Measurements from ENCODE around the gene FEZ2. TPM values are rescaled to one million over a fixed set of nuclear protein-coding genes. Genes with fewer than 3 reads are reported as not detected.

The FEZ2 gene
- total and polyA plus RNA-seq, 10 of the 15 experiments (the other 5 are each of a cell fraction or from before 2014, with no cell fraction given), result 3.0 to 15.4 (median 6.6) TPM

DNA sequence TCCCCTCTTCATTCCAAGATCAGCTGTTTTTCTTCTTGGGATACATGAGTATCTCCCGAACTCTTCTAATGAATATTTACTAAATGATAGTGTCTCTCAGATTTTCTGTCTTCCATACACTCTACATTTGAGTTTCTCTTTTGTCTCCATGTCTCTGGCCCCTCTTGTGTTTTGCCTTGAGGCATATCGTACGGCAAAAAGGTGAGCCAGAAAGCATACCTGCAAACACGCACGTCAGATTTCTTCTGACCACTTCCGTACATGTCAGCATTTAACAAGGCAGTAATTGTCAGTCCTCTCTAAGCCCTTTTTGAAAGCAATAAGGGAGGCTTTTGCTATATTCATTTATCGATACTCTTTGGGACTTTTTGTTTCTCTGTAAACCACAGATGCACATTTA lies 82.4 kb downstream of the FEZ2 start:
- CTCF ChIA-PET, result no interaction called here
- no peaks in the 10 kb centered on the region for H3K9me3 ChIP-seq (replicated peaks; ENCODE audit: control insufficient read depth, insufficient read depth, low read length)
- WGBS (ENCODE audit: insufficient coverage, insufficient replicate concordance, low lambda C conversion rate, missing lambda C conversion rate), result 59% methylated on average over 7 of the region's 7 CpGs

GRCh38 chr2:36513661-36514060 lies 84.3 kb downstream of the FEZ2 start:
- DNase-seq (ENCODE audit: low read depth, low spot score) (no peak), ATAC-seq (no peak; the same call in 2 of the 3 replicates), FAIRE-seq (no peak)
- Histone ChIP-seq H2AFZ (ENCODE audit: control insufficient read depth, low read depth, low read length) (no peak overlapping the region), H3K27ac (ENCODE audit: control insufficient read depth, insufficient read depth) (no peak overlapping the region), H3K4me3 (no peak overlapping the region), H3K9ac (ENCODE audit: control insufficient read depth, insufficient read depth, low read length) (no peak overlapping the region), H3K36me3 (ENCODE audit: control insufficient read depth in 2 of 2, insufficient read depth in 2 of 2, low read length in 1 of 2) (no peaks in the 10 kb centered on the region), H3K9me3 (replicated peaks; ENCODE audit: control insufficient read depth, insufficient read depth, low read length) (no peaks in the 10 kb centered on the region), H4K20me1 (ENCODE audit: control insufficient read depth, insufficient read depth) (no peaks in the 10 kb centered on the region), H3K79me2 (ENCODE audit: control insufficient read depth, insufficient read depth, low read length) (no peaks in the 10 kb centered on the region), H3K27me3 (replicated peaks in 1 of 2; ENCODE audit: control insufficient read depth in 2 of 2, insufficient read depth in 2 of 2, low read length in 1 of 2) (no peaks in the 10 kb centered on the region), H3K4me1 (ENCODE audit: control insufficient read depth, insufficient read depth, low read length) (no peaks in the 10 kb centered on the region), H3K4me2 (ENCODE audit: control insufficient read depth, insufficient read depth) (no peak overlapping the region)
- intact Hi-C loops (cut with micrococcal nuclease; ENCODE audit: unreplicated experiment) (no loop called here), in situ Hi-C loops (cut with MboI) (no loop called here)
- POLR2A ChIA-PET, result no interaction called here
- WGBS (ENCODE audit: insufficient coverage, insufficient replicate concordance, low lambda C conversion rate, missing lambda C conversion rate), result 77% methylated on average over 2 of the region's 2 CpGs
- SMC1A ChIA-PET (ENCODE audit: uncharacterized antibody, unreplicated experiment), result no interaction called here
- TF ChIP-seq CHD4 (IDR thresholded peaks at IDR 0.05), result no peak
- TF ChIP-seq RUNX3 (IDR thresholded peaks at IDR 0.05; ENCODE audit: low read length), result peak; percentile 30; the same call in 1 of the 2 replicates
- no TSS peak for BruUV-seq (replicated peaks)
- RAD21 ChIA-PET (ENCODE audit: unreplicated experiment), result interaction anchor here (0.7 kb wide), 1 partner anchor 17 kb away, joined by 3 read pairs; no protein-coding TSS in a partner anchor
- CTCF ChIA-PET, result no interaction called here

More for the DNA sequence above, 82.4 kb downstream of the FEZ2 start:
- intact Hi-C loops (cut with micrococcal nuclease; ENCODE audit: unreplicated experiment) (no loop called here), in situ Hi-C loops (cut with MboI) (no loop called here)
- ChIA-PET POLR2A (no interaction called here), SMC1A (ENCODE audit: uncharacterized antibody, unreplicated experiment) (interaction anchor here (1.0 to 1.2 kb wide), 3 partner anchors 13 to 266 kb away, joined by 3 to 5 read pairs (median 3); no protein-coding TSS in a partner anchor), RAD21 (ENCODE audit: unreplicated experiment) (no interaction called here)
- FAIRE-seq (no peak), ATAC-seq (no peak), DNase-seq (ENCODE audit: low read depth, low spot score) (no peak)
- Histone ChIP-seq H3K36me3 (ENCODE audit: control insufficient read depth in 2 of 2, insufficient read depth in 2 of 2, low read length in 1 of 2) (no peaks in the 10 kb centered on the region), H3K27me3 (replicated peaks in 1 of 2; ENCODE audit: control insufficient read depth in 2 of 2, insufficient read depth in 2 of 2, low read length in 1 of 2) (no peaks in the 10 kb centered on the region), H2AFZ (ENCODE audit: control insufficient read depth, low read depth, low read length) (no peak overlapping the region), H4K20me1 (ENCODE audit: control insufficient read depth, insufficient read depth) (no peaks in the 10 kb centered on the region), H3K4me3 (no peak overlapping the region), H3K4me1 (ENCODE audit: control insufficient read depth, insufficient read depth, low read length) (no peaks in the 10 kb centered on the region), H3K4me2 (ENCODE audit: control insufficient read depth, insufficient read depth) (no peak overlapping the region), H3K27ac (ENCODE audit: control insufficient read depth, insufficient read depth) (no peak overlapping the region), H3K79me2 (ENCODE audit: control insufficient read depth, insufficient read depth, low read length) (no peaks in the 10 kb centered on the region), H3K9ac (ENCODE audit: control insufficient read depth, insufficient read depth, low read length) (no peak overlapping the region)
- TF ChIP-seq NRF1 (conservative IDR thresholded peaks at IDR 0.05; ENCODE audit: low read depth, low read length) (no peak), BRCA1 (IDR thresholded peaks at IDR 0.05; ENCODE audit: low read depth, low read length) (no peak), MXI1 (IDR thresholded peaks at IDR 0.05; ENCODE audit: low read depth, low read length) (no peak), EP300 (IDR thresholded peaks at IDR 0.05; ENCODE audit: borderline replicate concordance in 1 of 2, control insufficient read depth in 1 of 2, low read depth in 2 of 2, low read length in 2 of 2) (no peak)
- TF ChIP-seq, protein P1, sequence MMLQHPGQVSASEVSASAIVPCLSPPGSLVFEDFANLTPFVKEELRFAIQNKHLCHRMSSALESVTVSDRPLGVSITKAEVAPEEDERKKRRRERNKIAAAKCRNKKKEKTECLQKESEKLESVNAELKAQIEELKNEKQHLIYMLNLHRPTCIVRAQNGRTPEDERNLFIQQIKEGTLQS (IDR thresholded peaks at IDR 0.05; ENCODE audit: borderline replicate concordance, extremely low read depth, low read depth, low read length), result no peak
- no TSS peak for BruUV-seq (replicated peaks)

Measured in GM12878 (cell line).